ENCODE data around the gene IFNLR1.

GRCh38 chr1:24175033-24175755 lies 11.9 kb downstream of the IFNLR1 start:
- TF ChIP-seq CTCF (IDR thresholded peaks at IDR 0.05 in 4 of 5, conservative IDR thresholded peaks at IDR 0.05 in 1 of 5) = no peak
- no peak for TF ChIP-seq POLR2A (IDR thresholded peaks at IDR 0.05)

Data from gastrocnemius medialis (tissue), 4 donors.